ENCODE measurements around the gene MGAT1. TPM values are rescaled to one million over a fixed set of nuclear protein-coding genes. Genes with fewer than 3 reads are reported as not detected.

MGAT1 gene
- total and polyA plus RNA-seq, 3 experiments from 2014 or later, result 125 to 157 (median 132) TPM

- peaks cover 3 to 7% (median 4%) of the 10 kb centered on the region in 3 donors for H3K4me1 Mint-ChIP-seq
- POLR2A ChIA-PET, result no interaction called here
- CTCF ChIA-PET, result interaction anchor here (0.8 to 1.0 kb wide), 2 partner anchors 13 to 22 kb away, joined by 3 read pairs; no protein-coding TSS in a partner anchor
Measured at GRCh38 chr5:180823346-180823745, 20.7 kb upstream of the MGAT1 start.

GRCh38 chr5:180821538-180821937, 18.9 kb upstream of the MGAT1 start:
- Mint-ChIP-seq H3K4me3 (no peak overlapping the region), H3K9me3 (no peaks in the 10 kb centered on the region), H3K27ac (no peak overlapping the region), H3K36me3 (peaks cover 0 to 1% (median 0%) of the 10 kb centered on the region in 3 donors), H3K27me3 (peaks cover 0 to 11% of the 10 kb centered on the region in 2 donors), H3K4me1 (peaks cover 8 to 12% (median 11%) of the 10 kb centered on the region in 3 donors)
- CTCF ChIA-PET, result interaction anchor here (1.0 to 1.4 kb wide), 2 partner anchors 10 kb away, joined by 3 to 7 read pairs; no protein-coding TSS in a partner anchor
- Histone ChIP-seq H3K27me3 (ENCODE audit: insufficient read depth, low read length, poor library complexity, severe bottlenecking) (no peaks in the 10 kb centered on the region), H3K4me3 (ENCODE audit: low read length) (no peak overlapping the region), H3K4me1 (ENCODE audit: insufficient read depth, low read length) (peaks cover 27% of the 10 kb centered on the region), H3K9me3 (ENCODE audit: low read length) (no peaks in the 10 kb centered on the region), H3K27ac (ENCODE audit: low read depth, low read length) (no peak overlapping the region), H3K36me3 (ENCODE audit: insufficient read depth, low read length) (no peaks in the 10 kb centered on the region)
- POLR2A ChIA-PET, result interaction anchor here (1.3 kb wide), 1 partner anchor 10 kb away, joined by 4 read pairs; no protein-coding TSS in a partner anchor
- DNase-seq, result no peak

More at GRCh38 chr5:180823346-180823745, 20.7 kb upstream of the MGAT1 start:
- H3K9me3 ChIP-seq (ENCODE audit: low read length), result no peaks in the 10 kb centered on the region
- H3K36me3 ChIP-seq (ENCODE audit: insufficient read depth, low read length), result no peaks in the 10 kb centered on the region
- Mint-ChIP-seq H3K4me3 (no peak overlapping the region), H3K27ac (no peak overlapping the region), H3K27me3 (peaks cover 0 to 11% of the 10 kb centered on the region in 2 donors), H3K36me3 (peaks cover 0 to 1% (median 0%) of the 10 kb centered on the region in 3 donors), H3K9me3 (no peaks in the 10 kb centered on the region)
- no peaks in the 10 kb centered on the region for H3K27me3 ChIP-seq (ENCODE audit: insufficient read depth, low read length, poor library complexity, severe bottlenecking)
- peaks cover 16% of the 10 kb centered on the region for H3K4me1 ChIP-seq (ENCODE audit: insufficient read depth, low read length)
- no peak overlapping the region for H3K4me3 ChIP-seq (ENCODE audit: low read length)
- no peak overlapping the region for H3K27ac ChIP-seq (ENCODE audit: low read depth, low read length)
- no peak for DNase-seq

- Histone ChIP-seq H3K36me3 (ENCODE audit: insufficient read depth, low read length) (no peaks in the 10 kb centered on the region), H3K27me3 (ENCODE audit: insufficient read depth, low read length, poor library complexity, severe bottlenecking) (no peaks in the 10 kb centered on the region), H3K9me3 (ENCODE audit: low read length) (no peaks in the 10 kb centered on the region), H3K27ac (ENCODE audit: low read depth, low read length) (no peak overlapping the region), H3K4me1 (ENCODE audit: insufficient read depth, low read length) (peaks cover 30% of the 10 kb centered on the region), H3K4me3 (ENCODE audit: low read length) (no peak overlapping the region)
- DNase-seq, result no peak
- Mint-ChIP-seq H3K4me1 (peaks cover 10 to 15% (median 13%) of the 10 kb centered on the region in 3 donors), H3K9me3 (no peaks in the 10 kb centered on the region), H3K27me3 (peaks cover 0 to 11% of the 10 kb centered on the region in 2 donors), H3K27ac (no peak overlapping the region), H3K36me3 (no peaks in the 10 kb centered on the region), H3K4me3 (no peak overlapping the region)
- CTCF ChIA-PET, result interaction anchor here (1.0 to 1.4 kb wide), 2 partner anchors 9 to 10 kb away, joined by 3 to 7 read pairs; no protein-coding TSS in a partner anchor
- POLR2A ChIA-PET, result interaction anchor here (1.3 kb wide), 1 partner anchor 11 kb away, joined by 4 read pairs; no protein-coding TSS in a partner anchor
Measured at GRCh38 chr5:180820788-180821321, 18.2 kb upstream of the MGAT1 start.

- no peak overlapping the region for H3K4me3 ChIP-seq (ENCODE audit: low read length)
- Mint-ChIP-seq H3K4me3 (no peak overlapping the region), H3K36me3 (no peaks in the 10 kb centered on the region), H3K27me3 (peaks cover 0 to 11% of the 10 kb centered on the region in 2 donors), H3K9me3 (no peaks in the 10 kb centered on the region), H3K27ac (no peak overlapping the region), H3K4me1 (peaks cover 8 to 19% (median 16%) of the 10 kb centered on the region in 3 donors)
- no peak overlapping the region for H3K27ac ChIP-seq (ENCODE audit: low read depth, low read length)
- ChIA-PET POLR2A (interaction anchor here (1.1 kb wide), 1 partner anchor 12 kb away, joined by 3 read pairs; no protein-coding TSS in a partner anchor), CTCF (interaction anchor here (1.3 kb wide), 1 partner anchor 12 kb away, joined by 7 read pairs; no protein-coding TSS in a partner anchor)
- peaks cover 22% of the 10 kb centered on the region for H3K4me1 ChIP-seq (ENCODE audit: insufficient read depth, low read length)
- no peak for DNase-seq
- H3K9me3 ChIP-seq (ENCODE audit: low read length), result no peaks in the 10 kb centered on the region
- H3K27me3 ChIP-seq (ENCODE audit: insufficient read depth, low read length, poor library complexity, severe bottlenecking), result no peaks in the 10 kb centered on the region
- no peaks in the 10 kb centered on the region for H3K36me3 ChIP-seq (ENCODE audit: insufficient read depth, low read length)
Measured at GRCh38 chr5:180818677-180819341, 16.2 kb upstream of the MGAT1 start.

- H3K9me3 Mint-ChIP-seq, result no peaks in the 10 kb centered on the region
- H3K27ac Mint-ChIP-seq, result no peak overlapping the region
- POLR2A ChIA-PET, result interaction anchor here (1.1 kb wide), 1 partner anchor 12 kb away, joined by 3 read pairs; no protein-coding TSS in a partner anchor
- no peak for DNase-seq
- no peaks in the 10 kb centered on the region for H3K9me3 ChIP-seq (ENCODE audit: low read length)
- H3K4me3 ChIP-seq (ENCODE audit: low read length), result no peak overlapping the region
- no peak overlapping the region for H3K27ac ChIP-seq (ENCODE audit: low read depth, low read length)
- no peak overlapping the region for H3K4me3 Mint-ChIP-seq
- H3K27me3 ChIP-seq (ENCODE audit: insufficient read depth, low read length, poor library complexity, severe bottlenecking), result no peaks in the 10 kb centered on the region
- peaks cover 24% of the 10 kb centered on the region for H3K4me1 ChIP-seq (ENCODE audit: insufficient read depth, low read length)
- CTCF ChIA-PET, result interaction anchor here (1.3 kb wide), 1 partner anchor 13 kb away, joined by 7 read pairs; no protein-coding TSS in a partner anchor
- H3K36me3 Mint-ChIP-seq, result no peaks in the 10 kb centered on the region
- peaks cover 13 to 24% (median 20%) of the 10 kb centered on the region in 3 donors for H3K4me1 Mint-ChIP-seq
- no peaks in the 10 kb centered on the region for H3K36me3 ChIP-seq (ENCODE audit: insufficient read depth, low read length)
- H3K27me3 Mint-ChIP-seq, result peaks cover 0 to 11% of the 10 kb centered on the region in 2 donors
Measured at GRCh38 chr5:180817893-180818674, 15.5 kb upstream of the MGAT1 start.

GRCh38 chr5:180816608-180817534, 14.3 kb upstream of the MGAT1 start:
- Mint-ChIP-seq H3K4me3 (peak overlapping the region in 6 of 7 donors; percentile 10 to 53 (median 46)), H3K9me3 (no peaks in the 10 kb centered on the region), H3K27me3 (peaks cover 0 to 11% of the 10 kb centered on the region in 2 donors), H3K4me1 (peaks cover 22 to 30% (median 26%) of the 10 kb centered on the region in 3 donors), H3K27ac (peak overlapping the region in 6 of 8 donors; percentile 32 to 73 (median 54)), H3K36me3 (no peaks in the 10 kb centered on the region)
- peaks cover 26% of the 10 kb centered on the region for H3K4me1 ChIP-seq (ENCODE audit: insufficient read depth, low read length)
- ChIA-PET CTCF (interaction anchor here (1.3 kb wide), 1 partner anchor 13 kb away, joined by 5 read pairs; no protein-coding TSS in a partner anchor), POLR2A (no interaction called here)
- no peaks in the 10 kb centered on the region for H3K36me3 ChIP-seq (ENCODE audit: insufficient read depth, low read length)
- peak overlapping the region; percentile 29 for H3K4me3 ChIP-seq (ENCODE audit: low read length)
- H3K27me3 ChIP-seq (ENCODE audit: insufficient read depth, low read length, poor library complexity, severe bottlenecking), result no peaks in the 10 kb centered on the region
- no peaks in the 10 kb centered on the region for H3K9me3 ChIP-seq (ENCODE audit: low read length)
- DNase-seq, result peak in 1 of 5 donors; percentile 36
- no peak overlapping the region for H3K27ac ChIP-seq (ENCODE audit: low read depth, low read length)

GRCh38 chr5:180815293-180815917, 12.8 kb upstream of the MGAT1 start:
- ChIA-PET POLR2A (no interaction called here), CTCF (no interaction called here)
- no peaks in the 10 kb centered on the region for H3K27me3 ChIP-seq (ENCODE audit: insufficient read depth, low read length, poor library complexity, severe bottlenecking)
- H3K27ac Mint-ChIP-seq, result no peak overlapping the region
- H3K27me3 Mint-ChIP-seq, result peaks cover 0 to 7% of the 10 kb centered on the region in 2 donors
- no peaks in the 10 kb centered on the region for H3K36me3 ChIP-seq (ENCODE audit: insufficient read depth, low read length)
- peaks cover 31 to 38% (median 35%) of the 10 kb centered on the region in 3 donors for H3K4me1 Mint-ChIP-seq
- H3K4me3 Mint-ChIP-seq, result peak overlapping the region in 1 of 7 donors; percentile 73
- H3K9me3 ChIP-seq (ENCODE audit: low read length), result no peaks in the 10 kb centered on the region
- peaks cover 36% of the 10 kb centered on the region for H3K4me1 ChIP-seq (ENCODE audit: insufficient read depth, low read length)
- H3K36me3 Mint-ChIP-seq, result peaks cover 0 to 4% (median 0%) of the 10 kb centered on the region in 3 donors
- H3K4me3 ChIP-seq (ENCODE audit: low read length), result no peak overlapping the region
- DNase-seq, result no peak
- no peaks in the 10 kb centered on the region for H3K9me3 Mint-ChIP-seq
- H3K27ac ChIP-seq (ENCODE audit: low read depth, low read length), result peak overlapping the region; percentile 6
